ENCODE results near the gene MYH3.
A peak's percentile ranks its signal among the peaks of the same experiment; 100 is the strongest.

Gene MYH3

DNA sequence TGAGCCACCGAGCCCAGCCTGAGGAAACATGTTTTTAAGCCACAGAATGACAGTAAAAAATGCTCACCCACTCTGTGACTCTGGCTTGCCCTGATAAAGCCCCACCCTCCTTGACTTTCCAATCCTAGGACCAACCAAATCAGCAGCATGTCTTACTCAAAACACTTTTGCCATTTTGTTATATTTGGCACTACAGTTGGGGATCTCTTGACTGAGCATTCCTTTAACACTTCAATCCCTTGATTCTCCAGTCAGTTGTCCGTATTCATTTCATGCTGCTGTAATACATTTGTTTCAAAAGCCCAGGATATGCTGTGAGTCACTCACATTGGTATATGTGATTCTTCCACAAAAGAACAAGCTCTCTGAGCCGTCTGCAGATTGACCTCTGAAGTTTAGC lies 8.2 kb downstream of the MYH3 start:
- DNase-seq (ENCODE audit: low spot score) = no peak

DNA sequence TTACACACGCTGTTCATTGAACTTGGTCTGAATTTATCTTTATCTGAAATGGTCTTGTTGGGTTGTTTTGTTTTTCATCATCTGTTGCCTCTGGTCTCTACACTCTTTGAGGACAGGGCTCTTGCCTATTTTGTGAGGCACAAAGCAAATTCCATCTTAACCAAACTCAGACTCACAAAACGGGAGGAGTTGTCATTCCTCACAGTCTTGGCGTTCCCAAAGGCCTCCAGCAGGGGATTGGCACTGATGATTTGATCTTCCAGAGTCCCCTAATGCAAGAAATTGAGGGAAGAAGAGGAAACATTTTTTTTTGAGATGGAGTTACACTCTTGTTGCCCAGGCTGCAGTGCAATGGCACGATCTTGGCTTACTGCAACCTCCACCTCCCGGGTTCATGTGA lies 8.7 kb downstream of the MYH3 start:
- DNase-seq (ENCODE audit: low spot score) = no peak

DNA sequence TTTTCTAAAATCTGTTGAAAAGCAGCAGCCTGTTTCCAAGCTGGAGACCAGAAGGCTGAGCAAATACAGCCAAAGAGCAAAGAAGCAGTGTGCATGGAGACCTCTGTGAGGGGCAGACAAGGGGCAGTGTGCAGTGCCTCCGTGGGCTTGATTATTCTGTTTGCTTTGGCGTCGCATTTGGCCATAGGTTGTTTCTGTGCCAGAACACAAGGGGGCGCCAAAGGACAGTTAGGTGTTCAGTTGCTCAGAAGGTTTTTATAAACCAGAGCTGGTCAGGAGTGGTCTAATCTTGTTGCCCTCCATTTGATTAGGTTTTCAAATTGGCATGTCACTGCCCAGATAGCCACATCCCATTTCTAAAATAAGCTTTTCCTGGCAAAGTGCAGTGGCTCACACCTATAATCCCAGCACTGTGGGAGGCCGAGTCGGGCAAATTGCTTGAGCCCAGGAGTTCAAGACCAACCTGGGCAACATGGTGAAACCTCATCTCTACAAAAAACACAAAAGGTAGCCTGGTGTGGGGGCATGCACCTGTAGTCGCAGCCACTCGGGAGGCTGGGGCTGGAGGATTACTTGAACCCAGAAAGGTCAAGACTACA lies 10.6 kb downstream of the MYH3 start:
- peak; percentile 40 for DNase-seq (ENCODE audit: low spot score)

DNA sequence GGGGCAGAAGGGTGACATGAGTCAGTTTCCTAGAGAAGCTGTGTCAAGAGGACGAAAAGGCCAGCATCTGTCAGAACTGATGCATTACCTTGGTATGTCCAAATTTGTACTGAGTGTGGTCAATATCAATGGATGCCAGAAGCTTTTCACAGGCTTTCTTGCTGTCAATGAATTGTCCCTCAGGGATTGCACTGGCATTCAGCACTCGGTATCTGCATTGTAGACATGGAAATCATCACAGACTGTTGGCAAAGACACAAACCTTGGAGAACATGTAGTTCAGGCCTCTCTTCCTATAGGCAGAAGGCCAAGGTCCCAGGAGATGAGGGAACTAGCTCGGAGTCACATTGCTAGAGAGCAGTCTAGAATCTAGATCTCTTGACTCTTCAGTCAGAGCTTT lies 16.6 kb downstream of the MYH3 start:
- DNase-seq (ENCODE audit: low spot score) = no peak

DNA sequence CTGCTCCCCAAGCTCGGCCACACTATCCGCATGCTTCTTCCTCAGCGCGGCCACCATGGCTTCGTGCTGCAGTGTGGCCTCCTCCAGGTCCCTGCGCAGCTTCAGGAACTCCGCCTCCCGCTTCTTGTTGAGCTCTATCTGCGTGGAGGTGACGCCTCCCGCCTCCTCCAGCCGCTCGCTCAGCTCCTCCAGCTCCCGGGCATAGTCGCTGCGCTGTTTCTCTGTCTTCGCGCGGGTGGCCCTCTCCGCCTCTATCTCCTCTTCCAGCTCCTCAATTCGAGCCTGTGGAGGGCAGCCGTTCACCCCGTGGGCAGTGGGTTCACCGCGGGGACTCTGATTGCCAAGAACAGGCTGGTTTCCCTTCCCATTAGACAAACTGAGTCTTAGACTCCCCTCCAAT lies 19.0 kb downstream of the MYH3 start:
- DNase-seq (ENCODE audit: low spot score) = no peak

DNA sequence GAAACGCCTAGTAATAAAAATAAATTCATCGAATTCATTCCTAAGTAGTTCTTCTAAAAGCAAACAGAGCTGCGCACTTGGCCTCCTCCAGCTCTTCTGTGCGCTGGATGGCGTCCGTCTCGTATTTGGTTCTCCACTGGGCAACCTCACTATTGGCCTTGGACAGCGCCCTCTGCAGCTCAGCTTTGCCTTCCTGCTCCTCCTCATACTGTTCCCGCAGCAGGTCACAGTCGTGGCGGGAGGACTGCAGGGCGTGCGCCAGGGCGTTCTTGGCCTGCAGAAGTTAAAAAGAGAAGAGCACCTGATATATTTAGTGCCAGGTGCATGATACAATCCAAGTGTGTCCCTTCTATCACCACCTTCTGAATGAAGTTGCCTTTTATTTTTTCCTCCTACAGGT lies 21.8 kb downstream of the MYH3 start:
- no peak for DNase-seq (ENCODE audit: low spot score)

DNA sequence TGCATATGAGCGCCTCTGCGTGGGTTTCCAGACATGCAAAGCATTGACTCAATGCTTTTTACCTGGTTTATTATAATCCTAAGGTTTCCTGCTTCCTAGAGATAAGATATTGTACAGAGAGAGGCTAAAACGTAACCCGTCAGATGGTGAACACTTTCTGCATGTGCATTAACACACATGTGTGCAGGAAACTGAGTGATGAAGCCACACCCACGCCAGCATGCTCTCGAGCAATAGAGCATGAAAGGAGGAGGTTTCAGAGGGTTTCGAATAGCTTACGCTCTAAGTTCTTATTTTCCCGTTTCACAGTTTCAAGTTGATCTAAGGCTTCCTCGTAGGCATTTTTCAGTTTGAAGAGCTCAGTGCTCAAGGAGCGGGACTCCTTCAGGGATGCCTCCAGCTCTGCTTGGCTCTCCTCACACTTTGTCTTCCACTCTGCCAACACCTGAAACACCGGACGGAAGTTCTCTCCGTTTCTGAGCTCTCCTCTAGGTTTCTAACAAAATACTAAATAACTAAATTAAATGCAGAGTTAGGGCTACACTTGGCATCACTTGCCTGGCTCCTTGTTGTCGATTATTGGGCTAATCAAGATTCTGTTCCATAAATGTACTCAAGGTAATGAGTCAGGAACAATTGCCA lies 23.2 kb downstream of the MYH3 start:
- DNase-seq (ENCODE audit: low spot score) = no peak

DNA sequence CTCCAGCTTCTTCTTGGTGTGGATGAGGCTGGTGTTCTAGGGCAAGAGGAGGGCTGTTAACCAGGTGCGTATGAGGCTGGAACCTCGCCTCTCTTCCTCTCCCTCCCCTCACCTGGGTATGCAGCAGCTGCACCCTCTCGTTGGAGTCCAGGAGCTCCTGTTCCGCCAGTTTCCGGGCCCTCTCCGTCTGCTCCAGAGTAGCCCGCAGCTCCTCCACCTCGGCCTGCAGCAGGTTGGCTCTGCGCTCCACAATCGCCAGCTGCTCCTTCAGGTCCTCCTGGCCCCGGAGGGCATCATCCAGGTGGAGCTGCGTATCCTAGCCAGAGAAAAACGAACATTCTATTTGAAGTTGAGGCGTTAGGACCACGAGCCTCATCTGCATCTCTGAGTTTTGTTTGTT lies 25.4 kb downstream of the MYH3 start:
- DNase-seq (ENCODE audit: low spot score) = no peak

DNA sequence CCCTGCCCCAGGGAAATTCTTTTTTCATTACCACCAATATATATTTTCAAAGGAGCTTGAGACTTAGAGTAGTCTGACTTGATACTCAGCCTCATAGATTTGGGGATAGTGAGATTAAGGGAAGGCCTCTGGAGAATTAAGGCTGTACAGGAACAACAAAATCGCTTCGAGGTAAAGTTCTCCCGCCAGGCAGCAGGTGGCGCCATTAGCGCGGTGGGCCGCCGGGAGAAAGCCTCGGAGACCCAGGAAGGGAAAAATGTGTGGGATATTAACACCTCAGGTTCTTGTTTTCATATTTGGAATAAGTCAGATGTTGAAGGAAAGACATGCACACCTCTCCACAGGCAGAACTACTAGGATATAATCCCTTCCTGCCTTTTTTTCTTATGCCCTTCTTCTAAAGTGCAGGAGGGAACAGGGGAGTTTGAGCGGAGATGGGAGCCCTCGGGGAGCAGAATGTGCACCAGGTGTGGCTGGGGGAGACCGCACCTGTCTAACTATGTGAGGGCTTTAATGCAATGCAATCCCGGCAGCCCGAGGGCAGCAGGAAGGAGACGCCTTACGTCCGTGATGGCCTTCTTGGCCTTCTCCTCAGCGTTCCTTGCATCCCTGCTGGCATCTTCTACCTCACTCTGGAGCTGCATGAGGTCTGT lies 25.9 kb downstream of the MYH3 start:
- peak; percentile 33 for DNase-seq (ENCODE audit: low spot score)

DNA sequence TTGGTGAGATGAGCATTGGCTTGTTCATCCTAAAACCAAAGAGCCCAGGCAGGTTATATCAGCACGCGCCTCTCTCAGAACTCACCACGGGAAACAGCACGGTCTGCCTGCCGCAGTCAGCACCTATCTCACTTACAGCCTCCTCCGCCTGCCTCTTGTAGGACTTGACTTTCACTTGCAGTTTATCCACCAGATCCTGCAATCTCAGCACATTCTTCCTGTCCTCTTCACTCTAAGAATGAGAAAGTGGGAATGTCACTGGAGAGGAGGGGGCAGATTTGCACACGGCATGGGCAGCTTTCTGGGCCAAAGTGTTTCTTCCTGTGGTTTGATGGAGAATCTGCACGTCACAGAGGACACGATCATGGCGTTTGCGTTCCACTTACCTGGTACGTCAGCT lies 27.4 kb downstream of the MYH3 start:
- DNase-seq (ENCODE audit: low spot score) = no peak

DNA sequence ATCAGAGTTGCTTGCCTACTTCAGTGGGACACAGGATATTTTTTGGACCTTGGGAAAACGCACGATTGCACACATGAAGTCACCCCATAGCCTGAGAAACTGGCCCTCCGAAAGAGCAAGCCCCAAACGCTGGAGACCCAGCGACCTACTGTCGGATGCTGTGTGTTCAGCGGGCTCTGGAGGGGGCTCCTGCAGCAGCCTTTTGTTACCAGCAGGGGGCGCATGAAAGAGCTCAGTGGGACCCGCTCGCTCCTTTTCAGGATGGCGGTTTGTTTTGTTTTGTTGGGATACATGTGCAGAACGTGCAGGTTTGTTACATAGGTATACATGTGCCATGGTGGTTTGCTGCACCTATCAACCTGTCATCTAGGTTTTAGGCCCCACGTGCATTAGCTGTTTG lies 28.4 kb downstream of the MYH3 start:
- no peak for DNase-seq (ENCODE audit: low spot score)

DNA sequence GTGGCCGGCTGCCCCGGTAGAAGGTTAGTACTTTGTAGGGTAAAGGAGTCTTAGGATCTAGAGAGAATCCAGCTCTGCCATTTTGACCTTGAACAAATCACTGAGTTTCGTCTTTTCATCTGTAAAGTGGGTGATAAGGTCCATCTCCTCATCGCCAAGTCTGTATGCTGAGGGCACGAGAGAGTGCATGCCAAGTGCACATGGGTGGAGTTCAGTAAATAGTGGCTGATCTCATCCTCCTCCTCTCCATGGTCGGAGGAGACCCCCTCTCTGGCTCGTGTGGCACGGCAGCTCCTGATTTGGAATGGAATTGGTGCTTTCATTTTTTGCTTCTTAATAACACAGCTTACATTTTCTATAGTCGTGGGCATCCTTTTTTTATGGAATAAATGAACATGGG lies 30.7 kb downstream of the MYH3 start:
- DNase-seq (ENCODE audit: low spot score) = no peak

DNA sequence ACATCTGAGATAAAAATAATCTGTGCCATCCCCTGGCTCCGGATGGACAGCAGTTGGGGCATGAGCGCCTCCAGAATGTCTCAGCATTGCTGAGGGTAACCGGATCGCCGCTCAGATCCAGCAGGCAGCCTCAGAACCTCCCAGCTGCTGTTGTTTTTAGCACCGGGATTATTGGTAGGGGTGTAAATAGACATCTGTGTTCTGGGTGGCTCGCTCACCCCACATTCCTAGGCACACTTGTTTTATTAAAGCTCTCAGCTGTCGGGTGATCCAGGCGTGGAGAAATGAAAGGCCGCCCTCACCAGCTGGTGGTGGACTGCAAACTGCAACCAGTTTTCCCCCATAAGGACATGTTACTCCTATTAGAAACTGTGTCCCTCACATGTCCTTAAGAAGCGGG lies 32.1 kb downstream of the MYH3 start:
- DNase-seq (ENCODE audit: low spot score) = no peak

DNA sequence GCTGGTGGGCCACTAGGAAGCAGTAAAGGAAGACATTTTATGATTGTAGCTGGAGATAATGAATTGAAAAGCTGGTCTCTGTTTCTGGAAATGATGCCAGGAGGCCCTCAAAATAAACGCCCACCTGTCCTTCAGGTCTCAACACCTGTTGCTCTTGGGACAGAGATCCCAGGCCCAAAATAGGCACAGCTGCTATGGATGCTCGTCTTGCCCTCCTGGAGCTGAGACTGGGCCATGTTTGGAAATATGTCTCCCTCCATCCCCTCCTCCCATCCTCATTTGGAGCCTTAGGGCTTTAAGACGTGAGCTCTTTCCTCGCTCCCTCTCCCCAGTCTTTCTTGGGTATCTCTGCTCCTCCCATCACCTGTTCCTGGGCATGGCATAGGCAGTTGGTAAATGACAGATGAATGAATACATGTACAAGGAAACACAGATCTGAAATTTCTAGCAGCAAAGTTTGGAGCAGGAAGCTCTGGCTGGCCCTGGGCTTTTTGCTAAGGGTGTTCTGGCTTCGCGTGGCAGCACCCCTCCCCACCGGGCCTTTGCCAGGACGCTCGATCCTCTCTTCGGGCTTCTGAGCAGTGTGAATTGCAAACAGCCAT lies 33.3 kb downstream of the MYH3 start:
- no peak for DNase-seq (ENCODE audit: low spot score)

DNA sequence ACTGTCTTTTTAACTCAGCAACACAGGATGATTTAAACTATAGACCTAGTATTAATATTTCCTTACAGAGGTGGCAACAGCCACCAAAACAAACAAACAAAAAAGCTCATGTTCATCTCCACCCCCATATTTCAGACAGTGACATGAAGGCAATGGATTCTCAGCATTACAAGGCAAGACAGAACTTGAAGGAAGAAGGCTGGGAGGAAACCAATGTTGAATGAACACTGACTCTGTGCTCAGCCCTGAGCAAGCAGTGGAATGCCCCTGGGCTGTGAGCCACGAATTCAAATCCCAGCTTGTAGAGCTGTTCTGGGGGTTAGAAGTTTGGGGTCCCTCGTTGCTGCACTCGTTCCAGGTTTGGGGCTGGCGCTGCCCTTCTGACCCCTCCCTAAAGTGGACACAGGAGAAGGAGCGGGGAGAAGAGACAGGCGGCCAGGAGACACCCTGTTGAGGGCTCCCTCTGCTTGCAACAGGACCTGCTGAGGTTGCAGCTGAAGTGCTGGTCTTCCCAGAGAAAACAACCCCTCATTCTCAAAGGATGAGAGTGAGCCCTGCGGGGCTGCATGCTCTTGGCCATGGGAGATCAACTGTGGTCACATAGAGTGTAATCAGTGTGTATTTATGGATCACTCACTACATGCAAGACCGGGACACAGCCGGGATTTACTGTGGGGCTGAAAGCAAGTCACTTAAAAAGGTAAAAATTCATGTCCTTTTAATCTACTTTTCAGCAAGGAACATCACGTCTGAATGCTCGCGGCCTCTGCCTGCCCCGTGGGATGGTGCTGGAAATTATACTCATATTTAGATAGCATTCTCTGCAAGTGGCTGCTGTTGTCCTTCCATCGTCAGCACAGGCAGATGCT lies 34.3 kb downstream of the MYH3 start:
- DNase-seq (ENCODE audit: low spot score) = no peak

DNA sequence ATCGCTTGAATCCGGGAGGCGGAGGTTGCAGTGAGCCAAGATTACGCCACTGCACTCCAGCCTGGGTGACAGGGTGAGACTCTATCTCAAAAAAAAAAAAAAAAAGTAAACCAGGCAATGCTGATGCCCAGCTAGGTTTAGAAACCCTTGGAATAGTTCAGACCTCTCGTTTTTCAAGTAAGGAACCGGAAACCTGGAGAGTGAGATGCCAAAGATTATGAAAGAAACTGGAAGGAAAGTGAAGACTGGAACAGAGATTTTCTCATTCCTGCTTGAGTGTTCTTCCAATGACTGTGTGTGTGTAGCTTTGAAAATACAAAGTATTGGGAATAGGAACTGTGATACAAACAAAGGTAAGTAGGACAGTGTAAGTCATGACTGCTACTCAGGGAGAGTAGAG lies 35.7 kb downstream of the MYH3 start:
- no peak for DNase-seq (ENCODE audit: low spot score)

DNA sequence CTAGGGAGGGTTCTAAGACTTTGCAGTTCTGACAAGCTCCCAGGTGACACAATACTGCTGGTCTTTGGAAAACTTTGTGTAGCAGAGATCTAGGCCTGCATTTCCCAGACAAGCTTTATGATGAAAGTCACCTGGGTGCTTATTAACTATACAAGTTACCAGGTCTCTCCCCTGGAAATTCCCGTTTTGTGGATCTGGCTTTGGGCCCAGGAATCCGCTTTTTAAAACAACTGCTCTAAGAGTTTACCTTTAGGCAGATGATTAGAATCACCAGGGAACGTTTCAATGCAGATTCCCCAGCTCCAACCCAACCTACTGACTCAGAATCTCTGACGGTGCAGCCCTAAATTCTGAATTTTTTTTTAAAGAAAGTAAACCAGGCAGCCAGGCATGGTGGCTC lies 36.3 kb downstream of the MYH3 start:
- DNase-seq (ENCODE audit: low spot score) = no peak

DNA sequence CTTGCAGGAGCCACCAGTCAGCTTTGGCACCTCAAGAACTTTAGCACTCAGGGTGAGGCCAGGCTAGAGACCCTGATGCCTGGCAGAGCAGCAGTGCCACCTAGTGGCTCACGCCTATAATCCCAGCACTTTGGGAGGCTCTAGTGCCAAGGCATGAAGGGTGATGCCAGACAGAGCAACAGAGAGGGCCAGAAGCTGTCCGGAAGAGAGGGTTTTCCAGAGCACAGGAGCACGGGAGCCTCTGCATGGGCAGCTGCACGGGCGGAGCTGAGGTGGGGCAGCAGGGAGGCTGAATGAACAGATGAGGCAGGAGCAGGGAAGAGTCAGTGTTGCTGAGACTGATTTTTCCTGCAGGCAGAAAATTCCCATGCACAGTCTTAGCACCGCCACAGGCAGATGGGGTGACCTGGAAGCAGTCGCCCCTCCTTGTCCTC lies 38.9 kb downstream of the MYH3 start:
- DNase-seq (ENCODE audit: low spot score) = peak; percentile 49

DNA sequence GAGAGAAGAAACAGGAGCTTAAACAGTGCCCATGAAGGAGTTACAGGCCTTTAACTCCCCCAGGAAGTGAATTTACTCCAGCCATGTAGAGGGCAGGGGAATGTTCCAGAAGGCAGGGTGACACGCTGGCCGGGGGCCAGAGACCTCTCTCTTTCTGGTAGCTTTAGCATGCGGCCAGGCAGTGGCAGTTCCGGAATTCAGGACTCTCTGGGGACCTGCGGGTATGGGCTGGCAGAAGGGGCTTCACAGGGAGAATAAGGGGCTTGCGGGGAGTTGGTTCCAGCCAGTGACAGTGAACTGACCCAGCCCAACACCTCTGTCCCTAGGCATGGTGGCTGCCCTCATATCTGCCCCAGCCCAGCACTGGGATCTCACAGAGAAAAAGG lies 40.0 kb downstream of the MYH3 start:
- DNase-seq (ENCODE audit: low spot score) = no peak

DNA sequence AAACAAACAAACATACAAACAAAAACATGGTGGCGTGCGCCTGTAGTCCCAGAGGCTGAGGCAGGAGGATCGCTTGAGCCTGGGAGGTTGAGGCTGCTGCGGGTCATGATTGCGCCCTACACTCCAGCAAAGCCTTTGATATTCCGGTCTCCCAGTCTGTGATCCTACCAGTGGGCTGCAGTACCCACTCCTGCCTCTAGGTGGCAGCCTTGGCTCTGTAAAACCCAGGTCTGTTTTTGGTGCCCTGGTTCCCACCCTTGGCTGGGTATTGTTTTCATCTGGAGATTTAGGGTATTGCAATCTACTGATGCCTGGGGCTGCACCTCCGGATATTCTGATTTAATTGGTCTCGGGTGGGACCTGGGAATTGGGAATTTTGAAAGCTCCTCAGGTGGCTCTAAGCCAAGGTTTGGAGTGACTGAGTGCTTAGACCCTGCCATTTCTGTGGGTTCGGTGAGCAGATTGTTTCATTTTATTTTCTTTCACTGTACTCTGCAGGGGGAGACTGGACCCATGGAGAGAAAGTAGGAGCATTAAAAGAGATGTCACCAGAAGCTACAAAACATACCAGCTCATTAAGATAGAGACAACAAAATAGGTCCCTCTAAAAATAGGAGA lies 40.5 kb downstream of the MYH3 start:
- DNase-seq (ENCODE audit: low spot score) = peak; percentile 49

DNA sequence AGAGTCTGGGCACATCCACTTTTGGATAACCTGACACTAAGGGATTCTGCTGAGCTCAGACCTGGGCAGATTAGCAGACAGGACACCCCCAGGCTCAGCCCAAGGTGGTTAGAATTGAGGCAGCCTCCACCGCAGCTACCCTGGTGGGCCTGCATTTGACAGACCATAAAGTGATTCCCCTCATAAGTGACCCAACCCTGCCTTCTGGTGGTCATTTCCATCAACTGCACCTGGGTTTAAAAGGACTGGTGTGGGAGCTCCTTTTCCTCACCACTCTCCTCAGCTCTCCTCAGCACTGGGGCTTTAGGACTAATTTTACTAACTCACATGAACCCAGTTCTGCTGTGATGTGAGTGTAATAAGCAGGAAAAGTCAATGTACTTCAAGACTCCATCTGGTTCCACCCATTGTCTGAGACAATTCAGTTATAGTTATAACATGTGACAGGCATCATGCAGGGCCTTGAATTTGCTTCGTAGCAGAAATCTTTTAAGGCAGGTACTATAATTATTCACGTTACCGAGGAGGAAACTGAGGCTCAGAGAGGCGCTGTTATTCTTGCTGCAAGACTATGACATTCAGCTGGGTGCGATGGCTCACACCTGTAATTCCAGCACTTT lies 42.5 kb downstream of the MYH3 start:
- DNase-seq (ENCODE audit: low spot score) = peak; percentile 51

Measured in HuH-7 (cell line).